ENCODE results near the gene ZNF43. TPM values are rescaled to one million over a fixed set of nuclear protein-coding genes. Genes with fewer than 3 reads are reported as not detected.
"Not testable (repeated sequence)": the region's sequence is repeated elsewhere in the genome, so short reads cannot be mapped to it uniquely, and the experiment has no call there.

Gene ZNF43
- total and polyA plus RNA-seq, 8 donors, result 15.8 to 40.2 (median 34.0) TPM

DNA sequence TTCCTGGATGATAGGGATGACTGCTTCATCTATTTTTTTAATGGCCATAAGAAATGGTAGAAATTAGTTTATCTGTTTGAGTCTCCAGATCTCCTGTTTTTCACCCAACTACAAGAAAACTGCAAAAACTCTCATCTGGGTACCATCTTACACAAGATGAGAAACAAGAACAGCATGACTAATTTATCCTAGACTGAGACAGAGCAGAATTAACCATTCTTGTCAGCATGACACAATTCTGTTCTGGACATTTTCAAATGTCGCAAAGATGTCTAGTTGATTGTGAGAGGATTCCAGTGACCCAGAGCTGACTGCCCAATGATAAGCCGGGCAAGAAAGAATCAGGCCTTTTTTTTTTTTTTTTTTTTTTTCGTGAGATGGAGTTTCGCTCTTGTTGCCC, 12.8 kb downstream of the ZNF43 start:
- no peak overlapping the region for H3K27ac ChIP-seq
- no peak for ATAC-seq
- TF ChIP-seq, protein P1, sequence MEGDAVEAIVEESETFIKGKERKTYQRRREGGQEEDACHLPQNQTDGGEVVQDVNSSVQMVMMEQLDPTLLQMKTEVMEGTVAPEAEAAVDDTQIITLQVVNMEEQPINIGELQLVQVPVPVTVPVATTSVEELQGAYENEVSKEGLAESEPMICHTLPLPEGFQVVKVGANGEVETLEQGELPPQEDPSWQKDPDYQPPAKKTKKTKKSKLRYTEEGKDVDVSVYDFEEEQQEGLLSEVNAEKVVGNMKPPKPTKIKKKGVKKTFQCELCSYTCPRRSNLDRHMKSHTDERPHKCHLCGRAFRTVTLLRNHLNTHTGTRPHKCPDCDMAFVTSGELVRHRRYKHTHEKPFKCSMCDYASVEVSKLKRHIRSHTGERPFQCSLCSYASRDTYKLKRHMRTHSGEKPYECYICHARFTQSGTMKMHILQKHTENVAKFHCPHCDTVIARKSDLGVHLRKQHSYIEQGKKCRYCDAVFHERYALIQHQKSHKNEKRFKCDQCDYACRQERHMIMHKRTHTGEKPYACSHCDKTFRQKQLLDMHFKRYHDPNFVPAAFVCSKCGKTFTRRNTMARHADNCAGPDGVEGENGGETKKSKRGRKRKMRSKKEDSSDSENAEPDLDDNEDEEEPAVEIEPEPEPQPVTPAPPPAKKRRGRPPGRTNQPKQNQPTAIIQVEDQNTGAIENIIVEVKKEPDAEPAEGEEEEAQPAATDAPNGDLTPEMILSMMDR (IDR thresholded peaks at IDR 0.05), result no peak
- intact Hi-C loops (cut with DNase I), result no loop called here
- no peak for DNase-seq
- no peaks in the 10 kb centered on the region for H3K27me3 ChIP-seq
- H3K9me3 ChIP-seq, result peaks cover 0 to 93% of the 10 kb centered on the region in 2 donors
- H3K4me1 ChIP-seq, result no peaks in the 10 kb centered on the region
- peaks cover 0 to 54% of the 10 kb centered on the region in 2 donors for H3K36me3 ChIP-seq
- no peak overlapping the region for H3K4me3 ChIP-seq

DNA sequence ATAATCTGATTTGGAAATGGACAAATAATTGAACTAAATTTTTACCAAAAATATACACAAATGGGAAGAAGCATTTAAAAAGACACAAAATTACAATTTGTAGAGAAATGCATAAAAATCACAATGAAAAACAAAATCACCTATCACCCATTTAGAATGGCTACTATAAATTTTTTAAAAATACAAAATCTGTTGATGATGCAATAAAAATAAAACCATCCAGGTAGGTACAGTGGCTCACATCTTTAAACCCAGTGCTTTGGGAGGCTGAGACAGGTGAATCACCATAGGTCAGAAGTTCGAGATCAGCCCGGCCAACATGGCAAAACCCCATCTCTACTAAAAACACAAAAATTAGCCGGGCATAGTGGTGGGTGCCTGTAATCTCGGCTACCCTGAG, 23.5 kb downstream of the ZNF43 start:
- no peak for ATAC-seq
- H3K4me3 ChIP-seq, result no peak overlapping the region
- H3K27me3 ChIP-seq, result no peaks in the 10 kb centered on the region
- intact Hi-C loops (cut with DNase I), result no loop called here
- no peak overlapping the region for H3K27ac ChIP-seq
- peaks cover 5 to 99% of the 10 kb centered on the region in 2 donors for H3K36me3 ChIP-seq
- no peaks in the 10 kb centered on the region for H3K4me1 ChIP-seq
- TF ChIP-seq, protein P1 (IDR thresholded peaks at IDR 0.05), result no peak
- peaks cover 21 to 100% of the 10 kb centered on the region in 2 donors for H3K9me3 ChIP-seq
- DNase-seq, result no peak

DNA sequence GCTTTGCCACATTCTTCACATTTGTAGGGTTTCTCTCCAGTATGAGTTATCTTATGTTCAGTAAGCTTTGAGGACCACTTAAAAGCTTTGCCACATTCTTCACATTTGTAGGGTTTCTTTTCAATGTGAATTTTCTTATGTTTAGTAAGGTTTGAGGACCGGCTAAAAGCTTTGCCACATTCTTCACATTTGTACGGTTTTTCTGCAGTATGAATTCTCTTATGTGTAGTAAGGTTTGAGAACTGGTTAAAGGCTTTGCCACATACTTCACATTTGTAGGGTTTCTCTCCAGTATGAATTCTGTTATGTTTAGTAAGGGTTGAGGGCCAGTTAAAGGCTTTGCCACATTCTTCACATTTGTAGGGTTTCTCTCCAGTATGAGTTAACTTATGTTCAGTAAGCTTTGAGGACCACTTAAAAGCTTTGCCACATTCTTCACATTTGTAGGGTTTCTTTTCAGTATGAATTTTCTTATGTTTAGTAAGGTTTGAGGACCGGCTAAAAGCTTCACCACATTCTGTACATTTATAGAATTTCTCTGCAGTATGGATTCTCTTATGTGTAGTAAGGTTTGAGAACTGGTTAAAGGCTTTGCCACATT, 27.5 kb downstream of the ZNF43 start:
- peaks cover 21 to 100% of the 10 kb centered on the region in 2 donors for H3K9me3 ChIP-seq
- intact Hi-C loops (cut with DNase I), result not testable (repeated sequence)

DNA sequence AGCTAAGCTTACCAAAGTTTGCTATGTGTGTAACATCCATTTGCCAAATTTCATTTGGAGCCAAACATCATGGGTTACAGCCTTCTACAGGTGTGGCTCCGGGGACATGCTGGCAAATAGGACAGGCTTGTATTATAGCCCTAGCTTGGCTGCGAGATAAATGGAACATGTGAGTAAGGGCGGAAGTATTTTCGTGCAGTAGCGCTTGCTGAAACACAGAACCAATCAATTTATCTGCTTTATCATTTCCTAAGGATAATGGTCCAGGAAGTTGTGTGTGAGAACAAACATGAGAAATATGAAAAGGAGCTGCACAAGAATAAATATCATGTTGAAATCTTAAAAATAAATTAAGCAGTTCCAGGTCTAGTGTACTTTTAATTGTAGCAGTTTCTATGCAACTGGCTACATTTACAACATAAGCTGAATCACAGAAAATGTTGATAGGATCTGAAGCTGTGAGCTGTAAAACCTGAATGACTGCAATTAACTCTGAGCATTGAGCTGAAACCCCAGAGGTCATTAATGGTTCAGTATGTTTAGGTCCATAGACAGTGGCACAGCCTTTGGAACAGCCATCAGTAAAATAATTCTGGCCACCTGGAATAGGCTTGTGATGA, 46.4 kb downstream of the ZNF43 start:
- no peaks in the 10 kb centered on the region for H3K27me3 ChIP-seq
- ATAC-seq (no peak), DNase-seq (no peak)
- intact Hi-C loops (cut with DNase I), result no loop called here
- TF ChIP-seq, protein P1 (IDR thresholded peaks at IDR 0.05), result no peak
- no peaks in the 10 kb centered on the region for H3K36me3 ChIP-seq
- no peak overlapping the region for H3K4me3 ChIP-seq
- peaks cover 0 to 54% of the 10 kb centered on the region in 2 donors for H3K9me3 ChIP-seq
- H3K27ac ChIP-seq, result no peak overlapping the region
- no peaks in the 10 kb centered on the region for H3K4me1 ChIP-seq

More for the DNA sequence above, 27.5 kb downstream of the ZNF43 start:
- not testable (repeated sequence) for H3K4me3 ChIP-seq, H3K27me3 ChIP-seq, H3K4me1 ChIP-seq, DNase-seq, ATAC-seq, H3K27ac ChIP-seq
- peaks cover 0 to 65% of the 10 kb centered on the region in 2 donors for H3K36me3 ChIP-seq

DNA sequence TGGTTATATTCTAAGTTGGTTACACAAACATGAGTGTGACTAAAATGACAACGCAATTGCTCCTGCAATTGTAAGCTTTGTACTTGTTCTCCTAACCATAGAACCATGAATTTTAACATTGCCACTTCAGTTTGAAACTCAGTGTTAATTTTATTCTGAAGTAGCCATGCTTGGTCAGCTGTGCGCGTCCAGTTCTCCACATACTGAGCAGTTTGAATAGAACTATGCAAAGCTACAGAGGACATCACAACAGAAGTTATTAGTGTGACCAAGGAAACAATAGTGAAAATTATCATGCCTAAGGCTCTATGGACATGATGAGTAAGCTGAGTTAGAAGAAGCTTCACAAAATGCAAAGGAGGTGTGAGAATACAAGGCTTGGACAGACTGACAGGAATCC, 49.0 kb downstream of the ZNF43 start:
- ATAC-seq (no peak), DNase-seq (no peak)
- Histone ChIP-seq H3K27me3 (no peaks in the 10 kb centered on the region), H3K36me3 (no peaks in the 10 kb centered on the region), H3K27ac (no peak overlapping the region), H3K4me3 (no peak overlapping the region), H3K4me1 (no peaks in the 10 kb centered on the region), H3K9me3 (peaks cover 0 to 51% of the 10 kb centered on the region in 2 donors)
- intact Hi-C loops (cut with DNase I), result no loop called here
- TF ChIP-seq, protein P1 (IDR thresholded peaks at IDR 0.05), result no peak

DNA sequence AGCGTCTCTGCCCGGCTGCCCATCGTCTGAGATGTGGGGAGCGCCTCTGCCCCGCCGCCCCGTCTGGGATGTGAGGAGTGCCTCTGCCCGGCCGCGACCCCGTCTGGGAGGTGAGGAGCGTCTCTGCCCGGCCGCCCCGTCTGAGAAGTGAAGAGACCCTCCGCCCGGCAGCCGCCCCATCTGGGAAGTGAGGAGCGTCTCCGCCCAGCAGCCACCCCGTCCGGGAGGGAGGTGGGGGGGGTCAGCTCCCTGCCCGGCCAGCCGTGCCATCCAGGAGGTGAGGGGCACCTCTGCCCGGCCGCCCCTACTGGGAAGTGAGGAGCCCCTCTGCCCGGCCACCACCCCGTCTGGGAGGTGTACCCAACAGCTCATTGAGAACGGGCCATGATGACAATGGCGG, 60.2 kb downstream of the ZNF43 start:
- ATAC-seq; H3K36me3 ChIP-seq; H3K27me3 ChIP-seq; intact Hi-C loops (cut with DNase I); H3K27ac ChIP-seq; DNase-seq; H3K4me3 ChIP-seq; H3K4me1 ChIP-seq: not testable (repeated sequence)
- H3K9me3 ChIP-seq, result peaks cover 0 to 11% of the 10 kb centered on the region in 2 donors
